Measurements from ENCODE around the gene NOSTRIN.

GRCh38 chr2:168804214-168804613 lies 1.8 kb downstream of the NOSTRIN start:
- TF ChIP-seq CTCF (IDR thresholded peaks at IDR 0.05; ENCODE audit: insufficient read depth, low read length, poor library complexity, severe bottlenecking): no peak
- no peak for TF ChIP-seq EZH2phosphoT487 (conservative IDR thresholded peaks at IDR 0.05; ENCODE audit: low read length)

Data from SU-DHL-6 (cell line).